KMS-11 (cell line): ENCODE measurements around the gene RAB11FIP5.
"Not testable (repeated sequence)": the region's sequence is repeated elsewhere in the genome, so short reads cannot be mapped to it uniquely, and the experiment has no call there.

ENCODE experiments used
- H2AFZ ChIP-seq: fragments of 200-600 bp; sonication (generic); 2 replicates; pipeline ENCODE4 v1.6.1; 2016; ENCODE audit warnings: antibody characterized with exemption, mixed run types, low read depth
- H3K27ac ChIP-seq: fragments of 200-600 bp; sonication (generic); 2 replicates; pipeline ENCODE4 v1.6.1; 2016; ENCODE audit warnings: mild to moderate bottlenecking, mixed run types
- H3K27me3 ChIP-seq: fragments of 200-600 bp; sonication (generic); 2 replicates; pipeline ENCODE4 v1.6.1; 2017; ENCODE audit warnings: mild to moderate bottlenecking, low read depth, mixed run types, moderate library complexity; ENCODE audit not compliant: insufficient read depth
- H3K36me3 ChIP-seq: fragments of 200-600 bp; sonication (generic); 2 replicates; pipeline ENCODE4 v1.6.1; 2017; ENCODE audit warnings: mild to moderate bottlenecking, mixed run types; ENCODE audit not compliant: insufficient read depth
- H3K4me1 ChIP-seq: fragments of 200-600 bp; sonication (generic); 2 replicates; pipeline ENCODE4 v1.6.1; 2016; ENCODE audit warnings: mild to moderate bottlenecking, low read depth, mixed run types; ENCODE audit not compliant: poor library complexity, severe bottlenecking
- H3K4me2 ChIP-seq: fragments of 200-600 bp; sonication (generic); 2 replicates; pipeline ENCODE4 v1.7.0; 2016; ENCODE audit warnings: mild to moderate bottlenecking, mixed run types
- H3K4me3 ChIP-seq: fragments of 200-600 bp; sonication (generic); IDR thresholded peaks from 2 replicates; pipeline ENCODE4 v1.6.1; 2017; ENCODE audit warnings: low read depth, low read length, mixed read lengths; ENCODE audit not compliant: insufficient read depth
- H3K79me2 ChIP-seq: fragments of 200-600 bp; sonication (generic); 2 replicates; pipeline ENCODE4 v1.6.1; 2016; ENCODE audit warnings: low read depth, mixed run types; ENCODE audit not compliant: insufficient read depth
- H3K9ac ChIP-seq: fragments of 200-600 bp; sonication (generic); 2 replicates; pipeline ENCODE4 v1.6.1; 2016; ENCODE audit warnings: mild to moderate bottlenecking, mixed run types
- H4K20me1 ChIP-seq: fragments of 200-600 bp; sonication (generic); 2 replicates; pipeline ENCODE4 v1.6.1; 2016; ENCODE audit warnings: mild to moderate bottlenecking, mixed run types; ENCODE audit not compliant: insufficient read depth
- TF ChIP-seq, protein P1 (sequence below): fragments of 200-600 bp; sonication (generic); conservative IDR thresholded peaks from 2 replicates; pipeline ENCODE4 v1.6.1; 2017; ENCODE audit warnings: low read depth, mild to moderate bottlenecking, antibody characterized with exemption, low read length, moderate library complexity, mixed read lengths

The RAB11FIP5 gene

DNA sequence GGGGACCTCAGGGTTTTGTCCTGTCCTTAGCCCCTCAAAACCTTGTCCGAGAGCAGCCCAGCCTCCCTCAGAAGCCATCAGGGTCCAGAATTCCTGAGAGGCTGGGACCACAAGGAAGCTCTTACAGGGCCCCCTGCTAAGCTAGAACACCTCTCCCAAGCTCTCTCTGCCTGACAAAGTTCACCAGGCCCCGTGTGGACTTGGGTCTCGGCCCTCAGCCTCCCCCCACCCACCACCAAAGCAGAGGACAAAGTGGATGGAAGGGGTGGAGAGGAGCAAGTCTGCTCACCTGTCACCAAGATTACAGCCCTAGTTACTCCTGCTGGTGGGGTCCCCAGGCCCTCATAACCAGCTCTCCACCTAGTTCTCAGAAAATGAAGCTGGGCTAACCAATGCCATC is 16.8 kb downstream of the RAB11FIP5 start:
- no peaks in the 10 kb centered on the region for H4K20me1 ChIP-seq
- H3K4me3 ChIP-seq, result no peak overlapping the region
- H3K27me3 ChIP-seq, result no peaks in the 10 kb centered on the region
- no peaks in the 10 kb centered on the region for H3K36me3 ChIP-seq
- H3K79me2 ChIP-seq, result no peaks in the 10 kb centered on the region
- no peak overlapping the region for H2AFZ ChIP-seq
- H3K4me1 ChIP-seq, result no peaks in the 10 kb centered on the region
- H3K4me2 ChIP-seq, result no peak overlapping the region
- no peak overlapping the region for H3K27ac ChIP-seq
- H3K9ac ChIP-seq, result no peak overlapping the region
- TF ChIP-seq, protein P1, sequence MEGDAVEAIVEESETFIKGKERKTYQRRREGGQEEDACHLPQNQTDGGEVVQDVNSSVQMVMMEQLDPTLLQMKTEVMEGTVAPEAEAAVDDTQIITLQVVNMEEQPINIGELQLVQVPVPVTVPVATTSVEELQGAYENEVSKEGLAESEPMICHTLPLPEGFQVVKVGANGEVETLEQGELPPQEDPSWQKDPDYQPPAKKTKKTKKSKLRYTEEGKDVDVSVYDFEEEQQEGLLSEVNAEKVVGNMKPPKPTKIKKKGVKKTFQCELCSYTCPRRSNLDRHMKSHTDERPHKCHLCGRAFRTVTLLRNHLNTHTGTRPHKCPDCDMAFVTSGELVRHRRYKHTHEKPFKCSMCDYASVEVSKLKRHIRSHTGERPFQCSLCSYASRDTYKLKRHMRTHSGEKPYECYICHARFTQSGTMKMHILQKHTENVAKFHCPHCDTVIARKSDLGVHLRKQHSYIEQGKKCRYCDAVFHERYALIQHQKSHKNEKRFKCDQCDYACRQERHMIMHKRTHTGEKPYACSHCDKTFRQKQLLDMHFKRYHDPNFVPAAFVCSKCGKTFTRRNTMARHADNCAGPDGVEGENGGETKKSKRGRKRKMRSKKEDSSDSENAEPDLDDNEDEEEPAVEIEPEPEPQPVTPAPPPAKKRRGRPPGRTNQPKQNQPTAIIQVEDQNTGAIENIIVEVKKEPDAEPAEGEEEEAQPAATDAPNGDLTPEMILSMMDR, result no peak

DNA sequence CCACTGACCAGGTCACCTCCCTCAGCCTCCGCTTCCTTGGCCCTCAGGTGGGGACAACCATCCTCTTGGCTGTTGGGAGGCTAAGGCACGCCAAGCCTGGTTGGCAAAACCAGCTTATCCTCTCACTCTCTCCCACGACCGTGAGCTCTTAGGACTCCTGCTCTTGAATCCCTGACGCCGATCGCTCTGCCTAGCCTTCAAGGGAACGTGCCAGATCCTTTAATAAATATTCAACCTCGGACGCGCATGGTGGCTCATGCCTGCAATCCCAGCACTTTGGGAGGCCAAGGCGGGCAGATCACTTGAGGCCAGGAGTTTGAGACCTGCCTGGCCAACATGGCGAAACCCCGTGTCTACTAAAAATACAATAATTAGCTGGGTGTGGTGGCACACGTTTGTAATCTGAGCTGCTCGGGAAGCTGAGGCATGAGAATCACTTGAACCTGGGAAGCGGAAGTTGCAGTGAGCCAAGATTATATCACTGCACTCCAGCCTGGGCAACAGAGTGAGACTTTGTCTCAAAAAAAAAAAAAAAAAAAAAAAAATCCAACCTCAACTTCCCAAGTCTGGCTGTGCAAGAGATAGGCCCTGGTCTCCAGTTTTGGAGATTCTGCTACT is 19.0 kb downstream of the RAB11FIP5 start:
- H3K27ac ChIP-seq, H3K27me3 ChIP-seq, H3K4me1 ChIP-seq, H3K4me2 ChIP-seq, H3K4me3 ChIP-seq, H4K20me1 ChIP-seq, H3K79me2 ChIP-seq, H3K36me3 ChIP-seq, H3K9ac ChIP-seq, H2AFZ ChIP-seq: not testable (repeated sequence)

DNA sequence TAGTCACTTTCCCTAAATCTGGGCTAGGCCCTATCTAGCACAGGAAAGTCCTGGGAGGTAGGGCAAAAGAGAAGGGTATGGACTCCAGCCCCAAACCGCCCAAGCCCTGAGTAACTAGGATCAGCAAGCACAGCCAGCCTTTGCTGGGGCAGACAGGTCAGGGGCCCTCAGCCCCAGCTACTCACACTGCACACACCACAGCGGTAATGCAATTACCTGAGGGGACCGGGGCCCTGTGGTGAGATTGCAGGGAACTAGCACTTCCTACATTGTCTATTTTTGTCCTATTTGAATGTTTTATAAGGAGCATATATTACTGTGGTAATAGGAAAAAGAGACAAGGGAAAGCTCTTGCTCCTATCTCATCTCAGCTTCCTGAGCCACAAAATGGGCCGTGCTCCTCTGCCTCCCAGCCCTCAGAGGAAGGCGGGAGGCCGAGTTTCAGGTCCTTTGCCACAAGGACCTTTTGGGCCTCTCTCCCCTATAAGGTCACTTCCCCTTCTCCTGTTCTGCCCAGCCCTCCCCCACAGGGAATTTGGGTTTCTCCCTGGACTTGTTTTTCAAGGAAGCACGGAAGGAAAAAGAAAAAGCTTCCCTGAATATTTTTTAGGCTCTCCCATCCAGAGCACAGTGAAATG is 20.5 kb downstream of the RAB11FIP5 start:
- H3K79me2 ChIP-seq, result no peaks in the 10 kb centered on the region
- no peak overlapping the region for H3K27ac ChIP-seq
- H4K20me1 ChIP-seq, result no peaks in the 10 kb centered on the region
- no peaks in the 10 kb centered on the region for H3K36me3 ChIP-seq
- H3K27me3 ChIP-seq, result no peaks in the 10 kb centered on the region
- no peak overlapping the region for H3K4me2 ChIP-seq
- no peaks in the 10 kb centered on the region for H3K4me1 ChIP-seq
- H3K4me3 ChIP-seq, result no peak overlapping the region
- TF ChIP-seq, protein P1, result no peak
- no peak overlapping the region for H3K9ac ChIP-seq
- H2AFZ ChIP-seq, result no peak overlapping the region

DNA sequence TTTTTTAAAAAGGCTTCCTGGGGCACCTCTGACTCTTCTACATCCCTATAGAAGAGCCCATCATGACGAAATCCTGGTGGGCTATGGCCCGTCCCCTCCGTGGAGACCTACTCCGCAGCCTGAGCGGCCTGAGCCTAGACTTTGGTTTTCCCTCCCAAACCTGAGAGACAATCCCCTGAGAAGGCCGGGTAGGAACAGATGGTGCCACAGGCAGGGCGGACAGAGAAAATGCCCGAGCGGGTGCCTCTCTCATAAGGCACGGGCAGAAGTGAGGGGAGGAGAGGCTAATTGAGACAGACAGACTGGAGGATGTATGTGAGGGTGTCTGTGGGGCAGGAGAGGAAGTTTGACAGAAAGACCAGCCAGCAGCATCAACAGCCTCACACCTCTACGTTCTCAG is 21.1 kb downstream of the RAB11FIP5 start:
- H3K4me3 ChIP-seq, result no peak overlapping the region
- no peaks in the 10 kb centered on the region for H3K27me3 ChIP-seq
- H3K27ac ChIP-seq, result no peak overlapping the region
- no peaks in the 10 kb centered on the region for H4K20me1 ChIP-seq
- no peak overlapping the region for H3K4me2 ChIP-seq
- H3K36me3 ChIP-seq, result no peaks in the 10 kb centered on the region
- no peak overlapping the region for H3K9ac ChIP-seq
- H2AFZ ChIP-seq, result no peak overlapping the region
- H3K4me1 ChIP-seq, result no peaks in the 10 kb centered on the region
- no peaks in the 10 kb centered on the region for H3K79me2 ChIP-seq
- TF ChIP-seq, protein P1, result no peak

DNA sequence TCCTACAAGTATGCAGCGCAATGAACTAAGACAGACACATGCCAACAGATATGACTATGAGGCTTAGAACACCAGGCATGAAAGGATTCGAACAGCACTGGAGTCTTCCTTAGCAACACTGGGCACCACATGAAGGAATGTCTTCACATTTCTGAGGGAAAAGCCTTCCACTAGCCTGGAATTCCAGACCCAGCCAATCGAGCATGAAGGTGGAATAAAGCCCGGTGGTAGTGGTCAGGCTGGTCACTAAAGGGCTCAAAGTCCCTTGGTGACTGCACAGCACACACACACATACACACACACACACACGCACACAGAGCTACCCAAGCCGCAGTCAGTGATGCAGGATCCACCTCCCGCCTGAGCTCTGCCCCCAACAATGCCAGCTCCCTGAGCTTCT is 21.6 kb downstream of the RAB11FIP5 start:
- no peak overlapping the region for H3K27ac ChIP-seq
- no peaks in the 10 kb centered on the region for H3K79me2 ChIP-seq
- H4K20me1 ChIP-seq, result no peaks in the 10 kb centered on the region

More for the DNA sequence above, 21.6 kb downstream of the RAB11FIP5 start:
- Histone ChIP-seq H3K4me1 (no peaks in the 10 kb centered on the region), H2AFZ (no peak overlapping the region), H3K4me3 (no peak overlapping the region), H3K36me3 (no peaks in the 10 kb centered on the region), H3K27me3 (no peaks in the 10 kb centered on the region), H3K4me2 (no peak overlapping the region), H3K9ac (no peak overlapping the region)
- TF ChIP-seq, protein P1, result no peak
